ENCODE measurements around the gene ESCO1.
A peak's percentile ranks its signal among the peaks of the same experiment; 100 is the strongest.

ESCO1 gene

GRCh38 chr18:21489119-21489750, 111.3 kb downstream of the ESCO1 start:
- DNase-seq = peak; percentile 72

GRCh38 chr18:21486905-21487437, 113.5 kb downstream of the ESCO1 start:
- DNase-seq = no peak

DNA sequence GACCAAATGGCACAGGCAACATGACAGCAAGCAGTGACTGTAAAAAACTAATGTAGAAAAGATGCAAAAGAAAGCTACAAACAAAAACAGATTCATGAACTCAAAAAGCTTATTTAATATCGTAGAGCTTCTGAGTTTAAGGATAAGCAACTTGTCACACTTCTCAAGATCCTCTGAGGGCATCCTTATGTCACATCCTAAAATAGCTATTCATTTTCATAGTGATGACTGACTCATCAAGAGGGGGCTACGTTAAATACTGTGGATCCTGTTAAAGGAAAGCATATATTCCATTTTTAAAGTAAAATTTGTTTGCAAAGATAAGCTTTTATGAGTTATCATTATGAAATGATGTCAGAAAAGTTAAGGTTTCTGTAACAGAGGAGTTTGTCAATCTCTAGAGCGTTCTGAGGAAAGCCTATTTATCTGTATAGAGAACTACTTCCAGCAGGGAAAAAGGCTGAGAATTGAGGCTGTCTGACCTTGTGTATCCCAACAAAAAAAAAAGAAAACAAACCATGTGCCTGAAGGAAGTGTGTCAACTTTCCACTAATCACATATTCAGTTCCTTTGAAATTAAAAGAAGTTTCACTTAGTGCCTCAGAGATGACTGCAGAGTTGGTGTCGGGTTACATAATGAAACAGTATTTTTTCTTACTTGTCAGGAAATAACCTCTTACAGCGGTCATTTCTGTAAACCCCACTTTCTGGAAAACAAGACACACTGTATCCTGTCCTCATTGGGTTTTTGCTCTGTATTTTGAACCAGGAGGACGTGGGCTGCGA, 115.5 kb downstream of the ESCO1 start:
- DNase-seq = peak; percentile 24

- DNase-seq = no peak
Observed at GRCh38 chr18:21483051-21483450, 117.5 kb downstream of the ESCO1 start.

- DNase-seq = no peak
Observed at GRCh38 chr18:21481739-21482138, 118.8 kb downstream of the ESCO1 start.

- DNase-seq = no peak
Observed at GRCh38 chr18:21479721-21480120, 120.8 kb downstream of the ESCO1 start.
